IPS DF 4.7 (cell line): Measurements from ENCODE around the gene HSPH1.

Experiments
- DNase-seq: peaks from one replicate; pipeline ENCODE4 v3.0.0-alpha.2; 2013; ENCODE audit warnings: low spot score; ENCODE audit errors: extremely low read depth

HSPH1 gene

DNA sequence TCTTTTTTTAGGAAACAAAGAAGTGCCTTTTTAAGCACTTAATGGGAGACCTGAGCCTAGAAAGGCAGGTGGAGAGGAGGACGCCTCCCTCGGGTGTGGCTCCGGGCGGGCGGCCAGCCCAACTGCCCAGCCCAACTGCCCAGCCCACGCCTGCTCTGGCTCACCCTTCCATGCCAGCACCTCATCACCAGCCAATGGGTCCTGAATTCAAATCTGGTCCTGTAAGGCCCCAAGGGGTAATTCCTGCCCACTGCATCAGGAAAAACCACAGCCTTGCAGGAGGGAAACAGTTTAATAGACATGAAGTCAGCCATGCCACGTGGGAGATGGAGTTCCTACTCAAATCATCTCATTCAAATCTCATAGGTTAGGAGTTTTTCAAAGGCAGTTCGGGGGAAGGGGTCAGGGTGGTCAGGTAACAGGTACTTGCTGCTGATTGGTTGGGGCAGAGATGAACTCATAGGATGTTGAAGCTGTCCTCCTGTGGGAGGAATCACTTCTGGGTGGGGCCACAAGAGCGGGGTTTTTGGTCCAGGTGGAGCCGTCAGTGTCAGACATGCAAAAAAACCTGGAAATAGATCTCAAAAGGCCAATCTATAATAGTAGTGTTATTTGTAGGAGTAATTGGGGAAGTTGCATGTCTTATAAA is 64.9 kb downstream of the HSPH1 start:
- DNase-seq = peak; percentile 7

DNA sequence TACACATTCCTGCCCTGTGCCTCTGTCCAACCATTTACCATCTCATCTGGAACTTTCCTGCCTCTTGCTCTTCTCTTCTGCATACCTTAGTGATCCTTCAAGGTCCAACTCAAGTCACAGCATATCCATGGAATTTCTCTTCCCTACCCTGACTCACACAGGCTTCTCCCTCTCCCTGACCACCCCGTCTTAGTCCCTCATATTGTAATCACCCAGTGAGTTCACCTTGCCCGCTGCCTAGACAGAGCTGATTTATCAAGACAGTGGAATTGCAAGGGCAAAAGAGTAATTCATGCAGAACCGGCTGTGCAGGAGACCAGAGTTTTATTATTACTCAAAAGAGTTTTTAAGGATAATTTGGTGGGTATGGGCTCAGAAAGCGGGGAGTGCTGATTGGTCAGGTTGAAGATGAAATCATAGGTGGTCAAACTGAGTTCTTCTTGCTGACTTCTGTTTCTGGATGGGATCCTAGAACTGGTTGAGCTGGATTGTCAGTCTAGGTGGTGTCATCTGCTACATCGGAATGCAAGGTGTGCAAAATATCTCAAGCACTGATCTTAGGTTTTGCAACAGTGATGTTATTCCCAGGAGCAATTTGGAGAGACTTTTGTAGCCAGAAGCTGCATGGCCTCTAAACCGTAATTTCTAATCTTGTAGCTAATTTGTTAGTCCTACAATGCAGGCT is 67.2 kb downstream of the HSPH1 start:
- DNase-seq = no peak

DNA sequence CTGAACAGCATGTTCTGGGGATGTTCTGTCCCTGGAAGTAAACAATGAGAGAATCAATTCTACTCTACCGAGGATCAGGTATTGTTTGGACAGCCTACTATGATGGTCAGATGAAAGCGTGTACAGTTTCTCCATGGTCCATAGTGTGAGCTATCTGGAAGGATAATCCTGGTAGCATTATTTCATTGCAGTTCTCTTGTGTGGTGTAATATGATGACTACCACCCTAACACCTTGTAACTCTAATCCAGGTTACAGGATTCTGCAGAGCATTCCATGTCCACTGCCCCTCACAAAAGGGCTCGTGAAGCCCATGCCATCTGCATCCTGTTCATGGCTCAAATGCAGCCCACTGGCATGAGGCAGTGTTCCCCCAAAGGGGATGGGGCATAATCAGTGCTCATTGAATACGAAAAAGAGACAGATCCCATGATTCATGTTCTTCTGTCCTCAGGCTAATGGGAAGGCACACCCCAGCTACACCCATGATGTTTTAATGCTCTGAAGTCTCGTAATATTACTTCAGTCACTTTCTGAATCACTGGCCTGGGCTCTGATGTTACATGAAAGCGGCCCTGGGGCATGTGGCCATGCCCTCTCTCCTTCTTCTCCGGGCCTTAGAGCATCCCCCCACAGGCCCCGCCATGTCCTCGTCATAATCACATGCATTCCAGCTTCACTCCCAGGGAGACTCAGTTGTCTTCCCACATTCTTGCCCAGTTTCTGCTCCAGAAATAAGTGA is 68.4 kb downstream of the HSPH1 start:
- DNase-seq = no peak

GRCh38 chr13:31092646-31093045 is 69.1 kb downstream of the HSPH1 start:
- DNase-seq = no peak

GRCh38 chr13:31090961-31091624 is 70.6 kb downstream of the HSPH1 start:
- DNase-seq = no peak

DNA sequence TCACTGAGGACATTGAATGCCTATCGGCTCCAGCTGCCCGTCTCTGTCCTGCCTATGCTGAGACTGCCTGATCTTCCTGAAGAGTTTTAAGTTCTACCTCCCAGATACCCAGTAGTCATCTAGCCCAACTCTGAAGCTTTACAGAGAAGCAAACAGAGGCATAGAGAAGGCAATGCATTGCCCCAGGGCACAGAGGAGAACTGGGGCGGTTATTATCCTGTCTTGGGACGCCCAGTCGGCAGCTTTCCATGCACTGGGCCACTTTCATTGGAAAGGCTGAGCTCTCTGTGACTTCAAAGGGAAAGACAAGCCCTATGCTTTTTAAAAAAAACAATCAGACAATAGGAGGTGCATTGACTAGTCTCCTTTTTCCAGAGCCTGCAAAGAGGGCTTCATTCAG is 71.6 kb downstream of the HSPH1 start:
- DNase-seq = no peak

DNA sequence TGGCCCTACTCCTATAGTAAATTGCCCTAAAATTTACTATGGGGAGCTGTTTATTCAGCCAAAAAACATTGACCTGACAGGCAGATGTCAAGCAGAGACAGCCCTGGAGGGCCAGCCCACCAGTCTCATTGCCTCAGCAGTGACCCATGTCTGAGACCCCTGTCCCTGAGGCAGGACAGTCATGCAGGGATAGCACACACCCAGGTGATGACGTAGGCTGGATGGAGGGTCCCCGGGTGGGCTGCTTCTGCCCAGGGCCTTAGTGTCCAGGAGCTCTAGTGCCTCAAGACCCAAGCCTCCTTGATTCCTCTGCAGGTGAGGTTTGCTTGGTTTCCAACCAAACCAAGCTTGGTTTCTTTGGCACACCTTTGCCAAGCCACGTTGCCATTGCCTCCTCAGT is 72.1 kb downstream of the HSPH1 start:
- DNase-seq = no peak

DNA sequence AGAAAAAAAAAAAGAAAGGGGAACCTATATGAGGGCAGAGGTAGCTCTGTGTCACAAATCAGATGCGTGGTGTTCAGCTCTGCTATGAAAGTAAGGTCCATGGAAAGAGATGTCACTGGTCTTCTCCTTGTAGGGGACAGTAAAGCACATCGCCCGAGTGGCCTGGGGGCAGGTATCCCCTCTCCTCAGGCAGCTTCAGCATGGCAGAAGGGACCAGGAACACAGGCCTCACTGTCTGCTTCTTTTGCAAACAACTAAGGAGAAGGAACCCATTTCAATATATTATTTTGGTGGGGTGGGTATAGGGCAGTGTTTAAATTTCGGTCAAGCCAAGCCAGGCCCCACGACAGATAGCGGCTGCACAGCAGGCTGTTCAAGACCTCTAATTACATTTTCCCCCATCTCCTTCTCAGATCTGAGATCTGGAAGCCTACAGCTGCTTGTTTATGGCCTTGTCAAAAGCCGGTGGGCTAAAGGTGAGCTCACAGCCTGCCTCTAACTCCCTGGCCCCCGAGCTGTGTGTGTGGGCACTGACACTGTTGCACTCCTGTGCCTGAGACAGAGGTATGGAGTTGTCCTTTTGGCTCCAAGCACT is 72.8 kb downstream of the HSPH1 start:
- DNase-seq = no peak
